SK-N-SH treated with all-trans-retinoic acid at 6 μM for 48 hours (cell line): ENCODE data around the gene XPOT.

Experiments
- ATAC-seq: fragments of 200-7000 bp; cut with Tn5 transposase; 3 replicates; pipeline ENCODE4 v1.9.1; 2020; ENCODE audit warnings: mild to moderate bottlenecking, moderate library complexity
- ARNTL ChIP-seq: fragments of 450-650 bp; formaldehyde crosslinking; IDR thresholded peaks from 2 replicates; pipeline ENCODE4 v1.5.0; 2020; ENCODE audit warnings: low read depth, mild to moderate bottlenecking, moderate library complexity, borderline replicate concordance
- BACH2 ChIP-seq: fragments of 250-450 bp; sonication (Bioruptor Pico); IDR thresholded peaks from 2 replicates; pipeline ENCODE4 v1.9.0; 2021; ENCODE audit warnings: mild to moderate bottlenecking, borderline replicate concordance
- CSDC2 ChIP-seq: fragments of 250-450 bp; sonication (Bioruptor Pico); IDR thresholded peaks from 2 replicates; pipeline ENCODE4 v1.5.0; 2020; ENCODE audit warnings: mild to moderate bottlenecking, moderate library complexity
- ESRRG ChIP-seq: fragments of 250-450 bp; sonication (Bioruptor Pico); IDR thresholded peaks from 2 replicates; pipeline ENCODE4 v1.6.1; 2021; ENCODE audit warnings: mild to moderate bottlenecking
- GLIS3 ChIP-seq: fragments of 250-450 bp; sonication (Bioruptor Pico); IDR thresholded peaks from 2 replicates; pipeline ENCODE4 v1.5.0; 2020; ENCODE audit warnings: mild to moderate bottlenecking, moderate library complexity
- ISL1 ChIP-seq: fragments of 250-450 bp; sonication (Bioruptor Pico); IDR thresholded peaks from 2 replicates; pipeline ENCODE4 v2.1.2; 2022; ENCODE audit warnings: mild to moderate bottlenecking, moderate library complexity
- OSR1 ChIP-seq: fragments of 250-450 bp; sonication (Bioruptor Pico); IDR thresholded peaks from 2 replicates; pipeline ENCODE4 v1.8.0; 2022; ENCODE audit warnings: moderate library complexity, mild to moderate bottlenecking, inconsistent platforms
- RARB ChIP-seq: fragments of 250-450 bp; sonication (Bioruptor Pico); IDR thresholded peaks from 2 replicates; pipeline ENCODE4 v1.8.0; 2021; ENCODE audit warnings: mild to moderate bottlenecking, moderate library complexity
- SNAI2 ChIP-seq: fragments of 250-450 bp; sonication (Bioruptor Pico); IDR thresholded peaks from 2 replicates; pipeline ENCODE4 v1.5.0; 2020; ENCODE audit warnings: mild to moderate bottlenecking, moderate library complexity
- TCF4 ChIP-seq: fragments of 250-450 bp; sonication (Bioruptor Pico); IDR thresholded peaks from 2 replicates; pipeline ENCODE4 v1.8.0; 2021; ENCODE audit warnings: mild to moderate bottlenecking, moderate library complexity, borderline replicate concordance
- TOX ChIP-seq: fragments of 250-450 bp; sonication (Bioruptor Pico); IDR thresholded peaks from 2 replicates; pipeline ENCODE4 v1.8.0; 2021; ENCODE audit warnings: mild to moderate bottlenecking, moderate library complexity, borderline replicate concordance
- TSHZ2 ChIP-seq: fragments of 250-450 bp; sonication (Bioruptor Pico); IDR thresholded peaks from 2 replicates; pipeline ENCODE4 v1.5.0; 2020; ENCODE audit warnings: mild to moderate bottlenecking, moderate library complexity
- ZC3H10 ChIP-seq: fragments of 250-450 bp; sonication (Bioruptor Pico); IDR thresholded peaks from 2 replicates; pipeline ENCODE4 v1.5.1; 2021; ENCODE audit warnings: mild to moderate bottlenecking, moderate library complexity
- ZFP3 ChIP-seq: fragments of 250-450 bp; sonication (Bioruptor Pico); IDR thresholded peaks from 2 replicates; pipeline ENCODE4 v1.5.0; 2020; ENCODE audit warnings: mild to moderate bottlenecking, moderate library complexity
- ZFP30 ChIP-seq: fragments of 450-650 bp; formaldehyde crosslinking; IDR thresholded peaks from 2 replicates; pipeline ENCODE4 v1.5.0; 2022; ENCODE audit warnings: mild to moderate bottlenecking, moderate library complexity
- ZNF70 ChIP-seq: fragments of 450-650 bp; formaldehyde crosslinking; IDR thresholded peaks from 2 replicates; pipeline ENCODE4 v1.5.0; 2020; ENCODE audit warnings: mild to moderate bottlenecking, moderate library complexity
- ZNF8 ChIP-seq: fragments of 450-650 bp; formaldehyde crosslinking; IDR thresholded peaks from 2 replicates; pipeline ENCODE4 v1.5.0; 2020; ENCODE audit warnings: mild to moderate bottlenecking, moderate library complexity
- TF ChIP-seq, protein P1 (sequence below): fragments of 250-450 bp; sonication (Bioruptor Pico); IDR thresholded peaks from 2 replicates; pipeline ENCODE4 v1.8.0; 2021; ENCODE audit warnings: low read depth, mild to moderate bottlenecking, moderate library complexity, borderline replicate concordance
- TF ChIP-seq, protein P2 (sequence below): fragments of 250-450 bp; sonication (Bioruptor Pico); IDR thresholded peaks from 2 replicates; pipeline ENCODE4 v1.8.0; 2020; ENCODE audit warnings: mild to moderate bottlenecking, moderate library complexity, borderline replicate concordance

The XPOT gene

GRCh38 chr12:64497484-64497883 is 93.3 kb downstream of the XPOT start:
- TF ChIP-seq SNAI2 (CRISPR knock-in tag), result no peak
- TF ChIP-seq, protein P1, sequence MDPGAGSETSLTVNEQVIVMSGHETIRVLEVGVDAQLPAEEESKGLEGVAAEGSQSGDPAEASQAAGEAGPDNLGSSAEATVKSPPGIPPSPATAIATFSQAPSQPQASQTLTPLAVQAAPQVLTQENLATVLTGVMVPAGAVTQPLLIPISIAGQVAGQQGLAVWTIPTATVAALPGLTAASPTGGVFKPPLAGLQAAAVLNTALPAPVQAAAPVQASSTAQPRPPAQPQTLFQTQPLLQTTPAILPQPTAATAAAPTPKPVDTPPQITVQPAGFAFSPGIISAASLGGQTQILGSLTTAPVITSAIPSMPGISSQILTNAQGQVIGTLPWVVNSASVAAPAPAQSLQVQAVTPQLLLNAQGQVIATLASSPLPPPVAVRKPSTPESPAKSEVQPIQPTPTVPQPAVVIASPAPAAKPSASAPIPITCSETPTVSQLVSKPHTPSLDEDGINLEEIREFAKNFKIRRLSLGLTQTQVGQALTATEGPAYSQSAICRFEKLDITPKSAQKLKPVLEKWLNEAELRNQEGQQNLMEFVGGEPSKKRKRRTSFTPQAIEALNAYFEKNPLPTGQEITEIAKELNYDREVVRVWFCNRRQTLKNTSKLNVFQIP (CRISPR knock-in tag), result no peak
- no peak for TF ChIP-seq ZNF8 (CRISPR knock-in tag)
- no peak for TF ChIP-seq RARB (CRISPR knock-in tag)
- no peak for TF ChIP-seq ZNF70 (CRISPR knock-in tag)
- no peak for TF ChIP-seq TCF4
- TF ChIP-seq ZC3H10 (CRISPR knock-in tag), result no peak
- no peak for TF ChIP-seq OSR1 (CRISPR knock-in tag)
- no peak for TF ChIP-seq ZFP30 (CRISPR knock-in tag)
- TF ChIP-seq ZFP3 (CRISPR knock-in tag), result no peak
- no peak for TF ChIP-seq TOX (CRISPR knock-in tag)
- TF ChIP-seq ESRRG (CRISPR knock-in tag), result no peak
- TF ChIP-seq TSHZ2 (CRISPR knock-in tag), result no peak
- TF ChIP-seq, protein P2, sequence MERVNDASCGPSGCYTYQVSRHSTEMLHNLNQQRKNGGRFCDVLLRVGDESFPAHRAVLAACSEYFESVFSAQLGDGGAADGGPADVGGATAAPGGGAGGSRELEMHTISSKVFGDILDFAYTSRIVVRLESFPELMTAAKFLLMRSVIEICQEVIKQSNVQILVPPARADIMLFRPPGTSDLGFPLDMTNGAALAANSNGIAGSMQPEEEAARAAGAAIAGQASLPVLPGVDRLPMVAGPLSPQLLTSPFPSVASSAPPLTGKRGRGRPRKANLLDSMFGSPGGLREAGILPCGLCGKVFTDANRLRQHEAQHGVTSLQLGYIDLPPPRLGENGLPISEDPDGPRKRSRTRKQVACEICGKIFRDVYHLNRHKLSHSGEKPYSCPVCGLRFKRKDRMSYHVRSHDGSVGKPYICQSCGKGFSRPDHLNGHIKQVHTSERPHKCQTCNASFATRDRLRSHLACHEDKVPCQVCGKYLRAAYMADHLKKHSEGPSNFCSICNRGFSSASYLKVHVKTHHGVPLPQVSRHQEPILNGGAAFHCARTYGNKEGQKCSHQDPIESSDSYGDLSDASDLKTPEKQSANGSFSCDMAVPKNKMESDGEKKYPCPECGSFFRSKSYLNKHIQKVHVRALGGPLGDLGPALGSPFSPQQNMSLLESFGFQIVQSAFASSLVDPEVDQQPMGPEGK (CRISPR knock-in tag), result no peak
- no peak for TF ChIP-seq CSDC2
- no peak for TF ChIP-seq ISL1 (CRISPR knock-in tag)

GRCh38 chr12:64497903-64498302 is 93.7 kb downstream of the XPOT start:
- ATAC-seq, result no peak

More at GRCh38 chr12:64497484-64497883, 93.3 kb downstream of the XPOT start:
- no peak for ATAC-seq

DNA sequence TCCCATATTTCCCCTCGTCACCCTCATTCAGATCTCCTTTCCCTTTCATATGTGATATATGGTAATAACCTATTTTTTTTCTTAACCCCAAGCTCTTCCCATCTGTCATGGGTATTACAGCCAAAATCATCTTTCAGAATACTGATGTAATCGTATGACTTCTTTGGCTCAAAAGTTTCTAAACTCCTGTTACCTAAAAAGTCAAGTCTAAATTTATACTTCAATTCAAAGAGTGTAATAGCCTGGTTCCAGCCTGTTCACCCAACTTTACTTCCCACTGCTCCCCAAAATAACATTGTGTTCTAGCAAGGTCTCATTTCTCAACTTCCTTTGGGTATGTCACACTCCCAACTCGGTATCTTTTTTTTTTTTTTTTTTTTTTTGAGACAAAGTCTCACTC is 96.2 kb downstream of the XPOT start:
- no peak for ATAC-seq
- TF ChIP-seq OSR1 (CRISPR knock-in tag), result no peak
- no peak for TF ChIP-seq ZNF70 (CRISPR knock-in tag)
- no peak for TF ChIP-seq GLIS3
- no peak for TF ChIP-seq ZFP30 (CRISPR knock-in tag)
- no peak for TF ChIP-seq ZFP3 (CRISPR knock-in tag)
- no peak for TF ChIP-seq TSHZ2 (CRISPR knock-in tag)
- TF ChIP-seq ZC3H10 (CRISPR knock-in tag), result no peak
- TF ChIP-seq ISL1 (CRISPR knock-in tag), result no peak
- no peak for TF ChIP-seq BACH2 (CRISPR knock-in tag)
- TF ChIP-seq, protein P2 (CRISPR knock-in tag), result no peak
- no peak for TF ChIP-seq ZNF8 (CRISPR knock-in tag)

More at GRCh38 chr12:64497903-64498302, 93.7 kb downstream of the XPOT start:
- no peak for TF ChIP-seq GLIS3
- no peak for TF ChIP-seq ISL1 (CRISPR knock-in tag)
- TF ChIP-seq TCF4, result no peak
- no peak for TF ChIP-seq ZC3H10 (CRISPR knock-in tag)
- no peak for TF ChIP-seq TSHZ2 (CRISPR knock-in tag)
- no peak for TF ChIP-seq ARNTL (CRISPR knock-in tag)
- TF ChIP-seq BACH2 (CRISPR knock-in tag), result no peak
- TF ChIP-seq ZNF8 (CRISPR knock-in tag), result no peak
- TF ChIP-seq SNAI2 (CRISPR knock-in tag), result no peak
